ENCODE data around the gene SWSAP1. TPM values are rescaled to one million over a fixed set of nuclear protein-coding genes. Genes with fewer than 3 reads are reported as not detected.

The SWSAP1 gene
- polyA plus RNA-seq, 3 donors = 5.9 to 11.5 (median 8.7) TPM

GRCh38 chr19:11414544-11414943 lies 40.1 kb downstream of the SWSAP1 start:
- H4K20me1 ChIP-seq (ENCODE audit: insufficient read depth, low read length) = no peaks in the 10 kb centered on the region
- Mint-ChIP-seq H3K9me3 (peaks cover 0 to 15% (median 5%) of the 10 kb centered on the region in 7 donors), H3K27ac (no peak overlapping the region), H3K36me3 (no peaks in the 10 kb centered on the region), H3K27me3 (ENCODE audit: low read depth in 3 of 3) (peaks cover 41 to 65% (median 47%) of the 10 kb centered on the region in 3 donors), H3K4me3 (no peak overlapping the region), H3K4me1 (peaks cover 8% of the 10 kb centered on the region)
- no peak for DNase-seq
- peaks cover 5 to 13% of the 10 kb centered on the region in 2 donors for H3K4me1 ChIP-seq (ENCODE audit: control insufficient read depth in 1 of 2, insufficient read depth in 2 of 2, low read length in 2 of 2)
- no peak overlapping the region for H3K4me2 ChIP-seq (replicated peaks; ENCODE audit: extremely low read depth, low read length, poor library complexity, severe bottlenecking)
- peaks cover 0 to 5% of the 10 kb centered on the region in 2 donors for H3K9me3 ChIP-seq (replicated peaks in 1 of 2; ENCODE audit: control insufficient read depth in 1 of 2, insufficient read depth in 1 of 2, low read length in 2 of 2)
- no peak overlapping the region for H3K9ac ChIP-seq (ENCODE audit: insufficient read depth, low read length, poor library complexity, severe bottlenecking)
- peaks cover 18 to 38% of the 10 kb centered on the region in 2 donors for H3K27me3 ChIP-seq (ENCODE audit: control insufficient read depth in 2 of 2, insufficient read depth in 2 of 2, low read length in 2 of 2)
- TF ChIP-seq CTCF (IDR thresholded peaks at IDR 0.05) = no peak
- intact Hi-C loops (cut with micrococcal nuclease) = no loop called here
- WGBS (ENCODE audit: insufficient coverage) = 100% methylated on average over 2 of the region's 2 CpGs
- H3K27ac ChIP-seq (ENCODE audit: low read depth in 1 of 2, low read length in 2 of 2) = no peak overlapping the region
- no peaks in the 10 kb centered on the region for H3K36me3 ChIP-seq (replicated peaks in 1 of 2; ENCODE audit: control insufficient read depth in 1 of 2, insufficient read depth in 2 of 2, low read length in 2 of 2)
- no peak overlapping the region for H2AFZ ChIP-seq (ENCODE audit: insufficient read depth, low read depth, low read length, poor library complexity, severe bottlenecking)
- no peak overlapping the region for H3K4me3 ChIP-seq (replicated peaks in 1 of 3; ENCODE audit: low read depth in 2 of 3, low read length in 3 of 3)
- no peaks in the 10 kb centered on the region for H3K79me2 ChIP-seq (ENCODE audit: insufficient read depth, low read length)

GRCh38 chr19:11416346-11417052 lies 42.0 kb downstream of the SWSAP1 start:
- peaks cover 20 to 29% of the 10 kb centered on the region in 2 donors for H3K4me1 ChIP-seq (ENCODE audit: control insufficient read depth in 1 of 2, insufficient read depth in 2 of 2, low read length in 2 of 2)
- no peak for TF ChIP-seq CTCF (IDR thresholded peaks at IDR 0.05)
- Mint-ChIP-seq H3K27me3 (ENCODE audit: low read depth in 3 of 3) (peaks cover 51 to 74% (median 61%) of the 10 kb centered on the region in 3 donors), H3K9me3 (peaks cover 0 to 13% (median 5%) of the 10 kb centered on the region in 7 donors), H3K4me1 (peaks cover 21% of the 10 kb centered on the region), H3K36me3 (no peaks in the 10 kb centered on the region), H3K27ac (no peak overlapping the region), H3K4me3 (peak overlapping the region in 1 of 2 donors; percentile 43)
- H3K9me3 ChIP-seq (replicated peaks in 1 of 2; ENCODE audit: control insufficient read depth in 1 of 2, insufficient read depth in 1 of 2, low read length in 2 of 2) = peaks cover 0 to 5% of the 10 kb centered on the region in 2 donors
- H4K20me1 ChIP-seq (ENCODE audit: insufficient read depth, low read length) = no peaks in the 10 kb centered on the region
- no peak overlapping the region for H3K9ac ChIP-seq (ENCODE audit: insufficient read depth, low read length, poor library complexity, severe bottlenecking)
- WGBS (ENCODE audit: insufficient coverage) = 97% methylated on average over 6 of the region's 17 CpGs
- H3K27me3 ChIP-seq (ENCODE audit: control insufficient read depth in 2 of 2, insufficient read depth in 2 of 2, low read length in 2 of 2) = peaks cover 27 to 54% of the 10 kb centered on the region in 2 donors
- H3K36me3 ChIP-seq (replicated peaks in 1 of 2; ENCODE audit: control insufficient read depth in 1 of 2, insufficient read depth in 2 of 2, low read length in 2 of 2) = no peaks in the 10 kb centered on the region
- no peak overlapping the region for H2AFZ ChIP-seq (ENCODE audit: insufficient read depth, low read depth, low read length, poor library complexity, severe bottlenecking)
- intact Hi-C loops (cut with micrococcal nuclease) = no loop called here
- H3K4me2 ChIP-seq (replicated peaks; ENCODE audit: extremely low read depth, low read length, poor library complexity, severe bottlenecking) = no peak overlapping the region
- no peak for DNase-seq
- no peak overlapping the region for H3K4me3 ChIP-seq (replicated peaks in 1 of 3; ENCODE audit: low read depth in 2 of 3, low read length in 3 of 3)
- no peaks in the 10 kb centered on the region for H3K79me2 ChIP-seq (ENCODE audit: insufficient read depth, low read length)
- H3K27ac ChIP-seq (ENCODE audit: low read depth in 1 of 2, low read length in 2 of 2) = no peak overlapping the region

All from CD14-positive monocyte (primary cell).